Endothelial cell of umbilical vein (primary cell): ENCODE measurements around the gene SEMA4B.

Source experiments
- EZH2 ChIP-seq: IDR thresholded peaks from 2 replicates; pipeline ENCODE4 v1.6.1; 2012; ENCODE audit warnings: borderline replicate concordance, low read depth, mild to moderate bottlenecking, moderate library complexity, low read length, inconsistent platforms; ENCODE audit not compliant: severe bottlenecking
- GATA2 ChIP-seq: IDR thresholded peaks from 2 replicates; pipeline ENCODE4 v1.7.0; 2011; ENCODE audit warnings: low read depth, mild to moderate bottlenecking, moderate library complexity, mixed read lengths, low read length; ENCODE audit not compliant: insufficient read length, insufficient read depth
- MYC ChIP-seq: IDR thresholded peaks from one replicate; pipeline ENCODE4 v1.6.1; 2011; ENCODE audit warnings: mild to moderate bottlenecking, low read depth, low read length
- POLR2A ChIP-seq: IDR thresholded peaks from 2 replicates; pipeline ENCODE4 v1.6.1; 2012; ENCODE audit warnings: low read depth, mild to moderate bottlenecking, control low read depth, low read length
- TF ChIP-seq, protein P1 (sequence below), 2 donors: IDR thresholded peaks; 1 replicate in 1 of 2; 2 replicates in 1 of 2; pipeline ENCODE4 v1.5.1; 2011; ENCODE audit warnings: low read length in 2 of 2, mild to moderate bottlenecking in 2 of 2, moderate library complexity in 2 of 2, control low read depth in 1 of 2, inconsistent platforms in 1 of 2, low read depth in 1 of 2; ENCODE audit not compliant: insufficient read depth in 1 of 2; ENCODE audit errors: extremely low read depth in 1 of 2
- TF ChIP-seq, protein P2 (sequence below): IDR thresholded peaks from 2 replicates; pipeline ENCODE4 v1.6.1; 2011; ENCODE audit not compliant: insufficient read depth, insufficient read length

DNA sequence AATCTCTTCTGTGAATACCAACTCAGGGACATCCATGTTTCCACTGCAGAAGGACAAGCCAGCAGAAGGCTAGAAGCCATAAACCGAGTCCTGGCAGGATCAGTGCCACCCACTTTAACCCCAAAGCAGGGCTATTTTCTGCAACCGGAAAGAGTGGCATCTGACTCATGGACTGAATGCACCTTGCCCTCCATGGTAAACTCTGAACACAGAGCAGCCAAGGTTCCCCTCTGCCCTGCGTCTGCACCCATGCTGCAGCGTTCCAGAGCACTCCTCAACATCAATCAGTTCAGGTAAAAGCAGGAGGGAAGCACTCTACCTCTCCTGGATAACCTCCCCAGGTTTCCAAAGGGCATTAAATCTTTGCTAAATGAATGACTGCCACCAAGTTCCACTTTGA, 63.5 kb downstream of the SEMA4B start:
- TF ChIP-seq, protein P1, sequence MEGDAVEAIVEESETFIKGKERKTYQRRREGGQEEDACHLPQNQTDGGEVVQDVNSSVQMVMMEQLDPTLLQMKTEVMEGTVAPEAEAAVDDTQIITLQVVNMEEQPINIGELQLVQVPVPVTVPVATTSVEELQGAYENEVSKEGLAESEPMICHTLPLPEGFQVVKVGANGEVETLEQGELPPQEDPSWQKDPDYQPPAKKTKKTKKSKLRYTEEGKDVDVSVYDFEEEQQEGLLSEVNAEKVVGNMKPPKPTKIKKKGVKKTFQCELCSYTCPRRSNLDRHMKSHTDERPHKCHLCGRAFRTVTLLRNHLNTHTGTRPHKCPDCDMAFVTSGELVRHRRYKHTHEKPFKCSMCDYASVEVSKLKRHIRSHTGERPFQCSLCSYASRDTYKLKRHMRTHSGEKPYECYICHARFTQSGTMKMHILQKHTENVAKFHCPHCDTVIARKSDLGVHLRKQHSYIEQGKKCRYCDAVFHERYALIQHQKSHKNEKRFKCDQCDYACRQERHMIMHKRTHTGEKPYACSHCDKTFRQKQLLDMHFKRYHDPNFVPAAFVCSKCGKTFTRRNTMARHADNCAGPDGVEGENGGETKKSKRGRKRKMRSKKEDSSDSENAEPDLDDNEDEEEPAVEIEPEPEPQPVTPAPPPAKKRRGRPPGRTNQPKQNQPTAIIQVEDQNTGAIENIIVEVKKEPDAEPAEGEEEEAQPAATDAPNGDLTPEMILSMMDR (IDR thresholded peaks at IDR 0.05; ENCODE audit: extremely low read depth in 1 of 2, insufficient read depth in 1 of 2, low read depth in 1 of 2, low read length in 2 of 2), result no peak
- TF ChIP-seq GATA2 (no peak), POLR2A (no peak), EZH2 (no peak), MYC (no peak)
- TF ChIP-seq, protein P2, sequence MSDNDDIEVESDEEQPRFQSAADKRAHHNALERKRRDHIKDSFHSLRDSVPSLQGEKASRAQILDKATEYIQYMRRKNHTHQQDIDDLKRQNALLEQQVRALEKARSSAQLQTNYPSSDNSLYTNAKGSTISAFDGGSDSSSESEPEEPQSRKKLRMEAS, result no peak
